CMK (cell line): ENCODE data around the gene METAP2.
A peak's percentile ranks its signal among the peaks of the same experiment; 100 is the strongest.

ENCODE experiments used
- DNase-seq: peaks from one replicate; pipeline ENCODE4 v3.0.0-alpha.2; 2010; ENCODE audit warnings: low read depth

Gene METAP2

DNA sequence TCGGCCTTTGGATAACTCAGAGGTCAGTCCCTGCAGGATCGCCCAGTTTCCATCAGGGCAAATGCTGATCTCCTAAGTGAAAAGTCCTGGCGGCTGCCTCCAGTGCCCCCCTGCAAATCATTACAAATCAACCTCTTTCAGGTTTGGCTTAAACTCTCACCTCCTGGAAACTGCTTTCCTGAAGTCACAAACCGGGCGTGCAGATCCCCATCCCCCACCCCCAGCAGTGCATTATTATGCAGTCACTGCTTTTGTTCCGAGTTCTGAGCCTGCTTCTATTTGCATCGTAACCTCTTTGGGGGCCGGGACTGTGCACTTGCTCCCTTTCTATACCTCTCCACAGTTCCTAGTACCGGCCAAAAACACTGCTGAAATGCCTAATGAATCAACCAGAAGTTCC is 77.4 kb downstream of the METAP2 start, which contains the start of gene USP44:
USP44 (minus strand) TSS at position 172 of the 400 bp plus-strand sequence. CDS start 17,220 bp downstream, outside the sequence.
- no peak for DNase-seq

DNA sequence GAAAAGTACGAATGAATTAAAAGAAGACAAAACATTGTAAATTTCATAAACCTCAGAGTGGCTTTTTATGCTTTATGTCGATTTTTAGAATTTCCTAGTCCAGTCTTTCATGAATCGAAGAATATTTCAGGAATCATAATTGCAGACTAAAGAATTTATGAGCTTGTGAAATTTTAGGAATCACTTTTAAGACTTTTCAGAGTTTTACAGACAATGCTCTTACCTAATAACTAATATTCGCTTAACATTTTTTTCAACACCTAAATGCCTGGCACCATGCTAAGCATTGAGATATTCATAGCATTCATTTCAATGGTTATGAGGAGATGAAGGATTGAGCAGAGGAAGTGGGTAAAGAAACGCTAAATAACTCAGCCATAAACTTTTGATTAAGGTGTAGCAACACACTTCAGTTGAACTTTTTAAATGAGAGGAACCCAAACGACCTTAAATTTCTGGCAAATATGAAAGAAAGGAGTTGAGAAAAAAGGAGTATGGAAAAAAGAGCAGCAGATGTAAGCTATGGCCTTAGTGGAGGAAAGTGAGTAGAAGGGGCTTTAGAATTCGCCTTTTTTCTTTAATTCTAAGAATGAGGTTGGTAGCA is 78.1 kb downstream of the METAP2 start:
- no peak for DNase-seq

DNA sequence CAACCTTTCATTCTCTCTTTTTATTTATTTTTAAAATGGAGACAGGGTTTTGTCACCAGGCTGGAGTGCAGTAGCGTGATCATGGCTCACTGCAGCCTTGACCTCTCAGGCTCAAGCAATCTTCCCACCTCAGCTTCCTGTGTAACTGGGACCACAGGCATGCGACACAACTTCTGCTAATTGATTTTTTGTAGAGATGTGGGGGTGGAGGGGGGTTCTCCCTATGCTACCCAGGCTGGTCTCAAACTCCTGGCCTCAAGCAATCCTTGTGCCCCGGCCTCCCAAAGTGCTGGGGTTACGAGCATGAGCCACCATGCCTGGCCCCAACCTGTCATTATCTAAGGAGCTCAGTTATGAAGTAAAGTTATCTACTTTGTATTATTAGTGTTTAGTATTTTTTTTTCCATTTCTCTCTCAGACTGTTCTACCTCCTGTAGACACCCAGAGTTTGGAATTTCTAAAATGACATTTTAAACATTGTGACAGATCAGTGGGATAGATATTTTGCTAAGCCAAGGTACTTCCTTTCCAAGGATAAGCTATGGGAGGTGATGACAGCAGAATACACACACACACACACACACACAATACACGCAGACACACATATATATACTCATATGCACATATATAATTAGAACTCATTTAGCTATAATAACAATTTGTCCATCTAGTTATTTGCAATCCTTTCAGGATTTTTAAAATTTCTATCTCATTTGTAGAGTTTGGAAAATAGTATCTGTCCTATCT is 79.4 kb downstream of the METAP2 start:
- no peak for DNase-seq

DNA sequence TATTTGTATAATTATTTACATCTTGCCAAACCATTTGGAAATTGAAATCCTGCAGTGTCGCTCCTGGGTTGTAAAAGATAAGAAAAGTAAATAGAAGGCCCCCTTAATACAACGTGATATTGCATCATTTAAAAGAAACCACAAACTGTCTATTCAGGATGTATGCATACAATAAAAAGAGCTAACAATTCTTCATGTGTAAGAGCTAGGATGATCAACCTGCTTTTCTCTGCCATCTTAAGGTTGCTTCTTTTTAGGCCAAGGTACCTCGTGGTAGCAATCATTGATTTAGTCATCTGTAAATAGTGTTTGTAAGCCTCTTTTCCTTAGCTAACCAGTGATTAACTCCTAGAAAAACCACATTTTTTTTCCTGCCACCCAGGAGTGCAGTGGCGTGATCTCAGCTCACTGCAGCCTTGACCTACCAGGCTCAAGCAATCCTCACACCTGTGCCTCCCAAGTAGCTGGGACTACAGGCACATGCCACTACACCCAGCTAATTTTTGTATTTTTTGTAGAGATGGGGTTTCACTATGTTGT is 80.7 kb downstream of the METAP2 start:
- peak; percentile 32 for DNase-seq

DNA sequence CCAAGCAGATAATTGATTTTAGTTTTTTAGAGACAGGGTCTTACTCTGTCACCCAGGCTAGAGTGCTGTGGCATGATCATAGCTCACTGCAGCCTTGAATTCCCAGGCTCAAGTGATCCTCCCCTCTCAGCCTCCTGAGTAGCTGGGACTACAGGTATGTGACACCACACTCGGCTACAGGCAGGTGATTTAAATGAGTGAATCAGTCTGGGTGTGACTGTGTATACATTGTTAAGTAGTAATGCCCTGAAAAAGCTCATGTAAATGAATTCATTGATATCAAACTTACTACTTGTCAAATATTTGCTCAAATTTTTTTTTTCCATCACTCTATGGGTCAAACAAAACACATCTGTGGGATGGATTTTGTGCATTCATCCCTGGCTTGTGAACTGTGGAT is 83.7 kb downstream of the METAP2 start:
- no peak for DNase-seq
